Measurements from ENCODE around the gene EFCAB11.

GRCh38 chr14:89956661-89957009, 2.1 kb upstream of the EFCAB11 start:
- TF ChIP-seq EP300 (IDR thresholded peaks at IDR 0.05) = no peak
- no peak for TF ChIP-seq CTCF (IDR thresholded peaks at IDR 0.05)
- no peak for TF ChIP-seq POLR2A (IDR thresholded peaks at IDR 0.05)
